PC-9 (cell line): ENCODE data around the gene CTNNA3. TPM values are rescaled to one million over a fixed set of nuclear protein-coding genes. Genes with fewer than 3 reads are reported as not detected.

Experiments used
- BruUV-seq: library from RNA; stranded (reverse); fragments of 400-500 nt; replicated peaks from 2 replicates; lab custom pipeline; 2021; lab: Mats Ljungman, UMichigan
- CTCF ChIA-PET: fragments of 300-600 bp; sonication (Branson Sonifier 250); formaldehyde crosslinking; loops from one replicate; lab custom pipeline; 2022; ENCODE audit warnings: antibody characterized with exemption; lab: Charles Lee
- POLR2A ChIA-PET: fragments of 300-600 bp; sonication (Branson Sonifier 250); formaldehyde crosslinking; loops from one replicate; lab custom pipeline; 2022; ENCODE audit warnings: antibody characterized with exemption; ENCODE audit not compliant: unreplicated experiment; lab: Charles Lee
- DNase-seq, 2 experiments: peaks; one replicate each; pipeline versions ENCODE4 v3.0.0 to v3.0.0-alpha.2; 2015 to 2022; ENCODE audit warnings: mixed read lengths in 1 of 2
- H2AFZ ChIP-seq: fragments of 200-600 bp; sonication (generic); 2 replicates; pipeline ENCODE4 v1.8.1; 2017; ENCODE audit warnings: antibody characterized with exemption
- H3F3A ChIP-seq: fragments of 200-600 bp; sonication (generic); 2 replicates; pipeline ENCODE4 v1.8.1; 2017; ENCODE audit warnings: antibody characterized with exemption, mild to moderate bottlenecking, low read depth; ENCODE audit not compliant: insufficient read depth
- H3K27ac ChIP-seq: fragments of 200-600 bp; sonication (generic); 2 replicates; pipeline ENCODE4 v1.6.1; 2016; ENCODE audit warnings: mixed run types
- H3K27me3 ChIP-seq: fragments of 200-600 bp; sonication (generic); 2 replicates; pipeline ENCODE4 v1.6.1; 2016; ENCODE audit warnings: low read depth, mixed run types; ENCODE audit not compliant: insufficient read depth
- H3K36me3 ChIP-seq: fragments of 200-600 bp; sonication (generic); 2 replicates; pipeline ENCODE4 v1.6.1; 2016; ENCODE audit warnings: low read depth, mixed run types
- H3K4me1 ChIP-seq: fragments of 200-600 bp; sonication (generic); replicated peaks from 2 replicates; pipeline ENCODE4 v1.6.1; 2016; ENCODE audit warnings: mixed run types; ENCODE audit not compliant: insufficient read depth
- H3K4me2 ChIP-seq: fragments of 200-600 bp; sonication (generic); 2 replicates; pipeline ENCODE4 v1.6.1; 2017; ENCODE audit warnings: mixed run types
- H3K4me3 ChIP-seq: fragments of 200-600 bp; sonication (generic); 2 replicates; pipeline ENCODE4 v1.6.1; 2016; ENCODE audit warnings: mixed run types
- H3K79me2 ChIP-seq: fragments of 200-600 bp; sonication (generic); 2 replicates; pipeline ENCODE4 v1.6.1; 2017; ENCODE audit warnings: low read depth, mixed run types
- H3K9me2 ChIP-seq: fragments of 200-600 bp; sonication (generic); 2 replicates; pipeline ENCODE4 v1.8.1; 2017; ENCODE audit warnings: mild to moderate bottlenecking; ENCODE audit not compliant: insufficient read depth
- H3K9me3 ChIP-seq: fragments of 200-600 bp; sonication (generic); 2 replicates; pipeline ENCODE4 v1.8.1; 2016; ENCODE audit warnings: low read depth; ENCODE audit not compliant: insufficient read depth
- H4K20me1 ChIP-seq: fragments of 200-600 bp; sonication (generic); 2 replicates; pipeline ENCODE4 v1.8.1; 2017; ENCODE audit not compliant: insufficient read depth
- EZH2 ChIP-seq: fragments of 200-600 bp; sonication (generic); IDR thresholded peaks from 2 replicates; pipeline ENCODE4 v1.8.0; 2017; ENCODE audit warnings: antibody characterized with exemption, low read depth
- intact Hi-C: fragments of 100-400 bp; cut with micrococcal nuclease; formaldehyde crosslinking; loops from one replicate; pipeline ENCODE4 v1.10.0; 2022; ENCODE audit not compliant: unreplicated experiment
- total RNA-seq: library from RNA; stranded (reverse); gene quantifications from 2 replicates; pipeline ENCODE4 v1.2.3, GENCODE V29; 2021
- TF ChIP-seq, protein P1 (sequence below): fragments of 200-600 bp; sonication (generic); conservative IDR thresholded peaks from 2 replicates; pipeline ENCODE4 v1.6.1; 2017; ENCODE audit warnings: mixed run types, antibody characterized with exemption, mild to moderate bottlenecking, moderate library complexity

Gene CTNNA3
- total RNA-seq, 1 experiment from 2014 or later = not detected

GRCh38 chr10:67095531-67095930, 600.5 kb downstream of the CTNNA3 start:
- H2AFZ ChIP-seq = no peak overlapping the region
- no peaks in the 10 kb centered on the region for H3K27me3 ChIP-seq
- no peaks in the 10 kb centered on the region for H3K36me3 ChIP-seq
- no peaks in the 10 kb centered on the region for H3K9me2 ChIP-seq
- H3K4me3 ChIP-seq = no peak overlapping the region
- H3K79me2 ChIP-seq = no peaks in the 10 kb centered on the region
- POLR2A ChIA-PET = no interaction called here
- no peak overlapping the region for H3K27ac ChIP-seq
- BruUV-seq = no TSS peak
- H3F3A ChIP-seq = no peaks in the 10 kb centered on the region
- H3K9me3 ChIP-seq = no peaks in the 10 kb centered on the region
- no peaks in the 10 kb centered on the region for H4K20me1 ChIP-seq
- intact Hi-C loops = no loop called here
- H3K4me1 ChIP-seq = no peaks in the 10 kb centered on the region
- TF ChIP-seq, protein P1, sequence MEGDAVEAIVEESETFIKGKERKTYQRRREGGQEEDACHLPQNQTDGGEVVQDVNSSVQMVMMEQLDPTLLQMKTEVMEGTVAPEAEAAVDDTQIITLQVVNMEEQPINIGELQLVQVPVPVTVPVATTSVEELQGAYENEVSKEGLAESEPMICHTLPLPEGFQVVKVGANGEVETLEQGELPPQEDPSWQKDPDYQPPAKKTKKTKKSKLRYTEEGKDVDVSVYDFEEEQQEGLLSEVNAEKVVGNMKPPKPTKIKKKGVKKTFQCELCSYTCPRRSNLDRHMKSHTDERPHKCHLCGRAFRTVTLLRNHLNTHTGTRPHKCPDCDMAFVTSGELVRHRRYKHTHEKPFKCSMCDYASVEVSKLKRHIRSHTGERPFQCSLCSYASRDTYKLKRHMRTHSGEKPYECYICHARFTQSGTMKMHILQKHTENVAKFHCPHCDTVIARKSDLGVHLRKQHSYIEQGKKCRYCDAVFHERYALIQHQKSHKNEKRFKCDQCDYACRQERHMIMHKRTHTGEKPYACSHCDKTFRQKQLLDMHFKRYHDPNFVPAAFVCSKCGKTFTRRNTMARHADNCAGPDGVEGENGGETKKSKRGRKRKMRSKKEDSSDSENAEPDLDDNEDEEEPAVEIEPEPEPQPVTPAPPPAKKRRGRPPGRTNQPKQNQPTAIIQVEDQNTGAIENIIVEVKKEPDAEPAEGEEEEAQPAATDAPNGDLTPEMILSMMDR = no peak
- no peak for TF ChIP-seq EZH2
- no peak overlapping the region for H3K4me2 ChIP-seq
- CTCF ChIA-PET = no interaction called here
- DNase-seq = no peak

DNA sequence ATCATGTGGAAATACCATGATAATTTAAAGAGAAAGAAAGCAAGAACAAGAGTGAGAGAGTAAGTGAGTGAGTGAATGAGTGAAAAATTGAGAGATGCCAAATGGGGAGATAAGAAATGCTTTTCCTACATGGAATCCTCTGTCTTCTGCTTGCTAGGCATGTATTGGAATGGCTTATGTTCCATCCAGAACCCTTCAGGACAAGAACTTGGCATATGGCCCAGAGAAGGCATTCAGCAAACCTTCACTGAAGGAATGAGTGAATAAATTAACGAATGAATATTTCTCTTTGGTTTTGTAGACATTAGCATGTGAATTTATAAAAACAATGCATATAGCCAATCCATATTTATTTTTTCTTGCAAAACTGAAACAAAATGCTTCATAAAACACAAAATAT, 608.0 kb downstream of the CTNNA3 start:
- ChIA-PET CTCF (no interaction called here), POLR2A (no interaction called here)
- Histone ChIP-seq H3K4me1 (no peaks in the 10 kb centered on the region), H2AFZ (no peak overlapping the region), H3K36me3 (no peaks in the 10 kb centered on the region), H3K9me2 (no peaks in the 10 kb centered on the region), H3K4me3 (no peak overlapping the region), H3K79me2 (no peaks in the 10 kb centered on the region), H3F3A (no peaks in the 10 kb centered on the region), H3K27me3 (no peaks in the 10 kb centered on the region), H4K20me1 (no peaks in the 10 kb centered on the region), H3K27ac (no peak overlapping the region), H3K9me3 (no peaks in the 10 kb centered on the region), H3K4me2 (no peak overlapping the region)
- BruUV-seq = no TSS peak
- intact Hi-C loops = no loop called here
- TF ChIP-seq, protein P1 = no peak
- no peak for TF ChIP-seq EZH2
- no peak for DNase-seq

- Histone ChIP-seq H2AFZ (no peak overlapping the region), H3K9me2 (no peaks in the 10 kb centered on the region), H3K4me2 (no peak overlapping the region), H3K4me1 (no peaks in the 10 kb centered on the region), H4K20me1 (no peaks in the 10 kb centered on the region), H3F3A (no peaks in the 10 kb centered on the region), H3K36me3 (no peaks in the 10 kb centered on the region), H3K79me2 (no peaks in the 10 kb centered on the region), H3K27ac (no peak overlapping the region), H3K27me3 (no peaks in the 10 kb centered on the region), H3K4me3 (no peak overlapping the region), H3K9me3 (no peaks in the 10 kb centered on the region)
- POLR2A ChIA-PET = no interaction called here
- intact Hi-C loops = no loop called here
- TF ChIP-seq, protein P1 = no peak
- TF ChIP-seq EZH2 = no peak
- CTCF ChIA-PET = no interaction called here
- BruUV-seq = no TSS peak
- no peak for DNase-seq
Measured at GRCh38 chr10:67087135-67087425, 608.9 kb downstream of the CTNNA3 start.
